ENCODE results near the gene BNC2.

Gene BNC2

GRCh38 chr9:16817002-16817401 lies 53.5 kb downstream of the BNC2 start:
- no peak for DNase-seq (ENCODE audit: low read depth in 2 of 2, low spot score in 1 of 2)

- no peak for DNase-seq (ENCODE audit: low read depth in 2 of 2, low spot score in 1 of 2)
These were observed 54.5 kb downstream of the BNC2 start for GRCh38 chr9:16816011-16816410.

- no peak for DNase-seq (ENCODE audit: low read depth in 2 of 2, low spot score in 1 of 2)
These were observed 55.4 kb downstream of the BNC2 start for GRCh38 chr9:16815079-16815478.

- DNase-seq (ENCODE audit: low read depth in 2 of 2, low spot score in 1 of 2) = no peak
These were observed 56.6 kb downstream of the BNC2 start for GRCh38 chr9:16813838-16814237.

GRCh38 chr9:16811987-16812685 lies 58.3 kb downstream of the BNC2 start:
- DNase-seq (ENCODE audit: low read depth in 2 of 2, low spot score in 1 of 2) = no peak

- no peak for DNase-seq (ENCODE audit: low read depth in 2 of 2, low spot score in 1 of 2)
These were observed 60.4 kb downstream of the BNC2 start for GRCh38 chr9:16809912-16810610.

GRCh38 chr9:16806674-16807073 lies 63.8 kb downstream of the BNC2 start:
- DNase-seq (ENCODE audit: low read depth in 2 of 2, low spot score in 1 of 2) = no peak

GRCh38 chr9:16803648-16804047 lies 66.8 kb downstream of the BNC2 start:
- no peak for DNase-seq (ENCODE audit: low read depth in 2 of 2, low spot score in 1 of 2)

GRCh38 chr9:16801871-16802466 lies 68.5 kb downstream of the BNC2 start:
- no peak for DNase-seq (ENCODE audit: low read depth in 2 of 2, low spot score in 1 of 2)

- no peak for DNase-seq (ENCODE audit: low read depth in 2 of 2, low spot score in 1 of 2)
These were observed 74.1 kb downstream of the BNC2 start for GRCh38 chr9:16796304-16796825.

GRCh38 chr9:16794871-16795639 lies 75.4 kb downstream of the BNC2 start:
- no peak for DNase-seq (ENCODE audit: low read depth in 2 of 2, low spot score in 1 of 2)

- no peak for DNase-seq (ENCODE audit: low read depth in 2 of 2, low spot score in 1 of 2)
These were observed 76.4 kb downstream of the BNC2 start for GRCh38 chr9:16794103-16794502.

- DNase-seq (ENCODE audit: low read depth in 2 of 2, low spot score in 1 of 2) = no peak
These were observed 82.7 kb downstream of the BNC2 start for GRCh38 chr9:16787724-16788123.

GRCh38 chr9:16784002-16784401 lies 86.5 kb downstream of the BNC2 start:
- no peak for DNase-seq (ENCODE audit: low read depth in 2 of 2, low spot score in 1 of 2)

GRCh38 chr9:16782490-16782889 lies 88.0 kb downstream of the BNC2 start:
- no peak for DNase-seq (ENCODE audit: low read depth in 2 of 2, low spot score in 1 of 2)

GRCh38 chr9:16775330-16775729 lies 95.1 kb downstream of the BNC2 start:
- DNase-seq (ENCODE audit: low read depth in 2 of 2, low spot score in 1 of 2) = no peak

GRCh38 chr9:16773617-16774016 lies 96.9 kb downstream of the BNC2 start:
- no peak for DNase-seq (ENCODE audit: low read depth in 2 of 2, low spot score in 1 of 2)

- DNase-seq (ENCODE audit: low read depth in 2 of 2, low spot score in 1 of 2) = no peak
These were observed 97.4 kb downstream of the BNC2 start for GRCh38 chr9:16773116-16773515.

- no peak for DNase-seq (ENCODE audit: low read depth in 2 of 2, low spot score in 1 of 2)
These were observed 99.1 kb downstream of the BNC2 start for GRCh38 chr9:16771356-16771755.

GRCh38 chr9:16769291-16769690 lies 101.2 kb downstream of the BNC2 start:
- DNase-seq (ENCODE audit: low read depth in 2 of 2, low spot score in 1 of 2) = no peak

GRCh38 chr9:16768816-16769215 lies 101.7 kb downstream of the BNC2 start:
- no peak for DNase-seq (ENCODE audit: low read depth in 2 of 2, low spot score in 1 of 2)

All from stimulated activated CD8-positive, alpha-beta memory T cell treated with anti-CD3 and anti-CD28 coated beads, Interleukin-4, amount 100 ng/mL, for 4 hours (primary cell).